Vagina (tissue), 2 donors: ENCODE data around the gene KDM8.

Experiments used
- CTCF ChIP-seq, 3 experiments: fragments of 450-650 bp in 2 of 3; fragments of 200-600 bp in 1 of 3; sonication (generic) in 1 of 3; IDR thresholded peaks; one replicate each; pipeline ENCODE4 v1.5.1; 2017 to 2019; ENCODE audit warnings: antibody characterized with exemption in 3 of 3, mild to moderate bottlenecking in 2 of 3, moderate library complexity in 2 of 3
- POLR2A ChIP-seq, 2 donors: fragments of 450-650 bp; IDR thresholded peaks; one replicate each; pipeline ENCODE4 v1.6.1; 2017; ENCODE audit warnings: antibody characterized with exemption in 2 of 2, mild to moderate bottlenecking in 2 of 2, moderate library complexity in 2 of 2
- POLR2AphosphoS5 ChIP-seq, 2 donors: sonication (generic); formaldehyde crosslinking; IDR thresholded peaks; one replicate each; pipeline ENCODE4 v1.9.0; 2017; ENCODE audit warnings: antibody characterized with exemption in 2 of 2, mild to moderate bottlenecking in 2 of 2, low read depth in 1 of 2; ENCODE audit not compliant: insufficient read depth in 1 of 2

- TF ChIP-seq POLR2A (IDR thresholded peaks at IDR 0.05), result no peak
- no peak for TF ChIP-seq CTCF (IDR thresholded peaks at IDR 0.05)
- TF ChIP-seq POLR2AphosphoS5 (IDR thresholded peaks at IDR 0.05; ENCODE audit: insufficient read depth in 1 of 2, low read depth in 1 of 2), result no peak
Observed at GRCh38 chr16:27225536-27226360, 22.4 kb downstream of the KDM8 start.
